HUES64 (cell line): ENCODE data around the gene MOB2.

Experiments
- H3K27ac ChIP-seq: 2 replicates; pipeline ENCODE4 v1.7.0; 2013; ENCODE audit warnings: low read depth, low read length, inconsistent platforms
- H3K27me3 ChIP-seq: 2 replicates; pipeline ENCODE4 v1.6.1; 2013; ENCODE audit warnings: mild to moderate bottlenecking, low read length; ENCODE audit not compliant: insufficient read depth
- H3K36me3 ChIP-seq: 2 replicates; pipeline ENCODE4 v1.6.1; 2013; ENCODE audit warnings: mild to moderate bottlenecking, low read length; ENCODE audit not compliant: insufficient read depth
- H3K4me1 ChIP-seq: 2 replicates; pipeline ENCODE4 v1.6.1; 2013; ENCODE audit warnings: mild to moderate bottlenecking, low read length, moderate library complexity; ENCODE audit not compliant: insufficient read depth
- H3K4me3 ChIP-seq: 2 replicates; pipeline ENCODE4 v1.5.1; 2013; ENCODE audit warnings: mild to moderate bottlenecking, low read length, moderate library complexity
- H3K9ac ChIP-seq: 2 replicates; pipeline ENCODE4 v1.6.1; 2013; ENCODE audit warnings: mild to moderate bottlenecking, low read depth, low read length
- H3K9me3 ChIP-seq: 2 replicates; pipeline ENCODE4 v1.6.1; 2013; ENCODE audit warnings: low read depth, low read length; ENCODE audit not compliant: insufficient read depth
- WGBS: fragments of 150-250, 120-280 bp; methylation state at CpG from one replicate; pipeline ENCODE4 v1.1.7; 2013; ENCODE audit warnings: missing lambda C conversion rate; 5-methylcytosine and 5-hydroxymethylcytosine counted together

MOB2 gene

GRCh38 chr11:1467270-1467669 lies 19.3 kb downstream of the MOB2 start:
- H3K36me3 ChIP-seq, result no peaks in the 10 kb centered on the region
- H3K9ac ChIP-seq, result no peak overlapping the region
- no peaks in the 10 kb centered on the region for H3K27me3 ChIP-seq

GRCh38 chr11:1466784-1467183 lies 19.8 kb downstream of the MOB2 start:
- no peaks in the 10 kb centered on the region for H3K4me1 ChIP-seq
- 94% methylated on average over 16 of the region's 16 CpGs for WGBS
- no peak overlapping the region for H3K27ac ChIP-seq

More at GRCh38 chr11:1467270-1467669, 19.3 kb downstream of the MOB2 start:
- H3K27ac ChIP-seq, result no peak overlapping the region
- H3K4me3 ChIP-seq, result no peak overlapping the region
- no peaks in the 10 kb centered on the region for H3K9me3 ChIP-seq
- no peaks in the 10 kb centered on the region for H3K4me1 ChIP-seq
- WGBS, result 91% methylated on average over 9 of the region's 9 CpGs

DNA sequence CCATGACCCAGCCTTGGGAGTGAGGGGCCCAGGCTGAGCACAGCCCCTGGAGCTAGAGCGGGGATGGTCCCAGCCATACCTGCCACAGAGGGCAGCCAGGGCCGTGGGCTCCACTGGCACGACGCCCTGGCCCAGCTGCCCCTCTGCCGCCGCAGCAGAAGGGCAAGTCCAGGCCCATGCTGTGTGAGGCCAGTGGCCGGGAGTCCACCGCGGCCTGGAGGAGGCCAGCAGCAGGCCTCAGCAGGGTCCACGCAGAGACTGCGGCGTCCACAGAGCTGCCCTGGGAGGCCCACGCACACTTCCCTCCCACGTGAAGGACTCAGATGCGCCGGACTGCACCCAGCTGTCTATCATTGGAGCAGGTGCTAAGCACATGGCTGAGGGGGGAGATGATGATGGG lies 23.5 kb downstream of the MOB2 start:
- no peak overlapping the region for H3K27ac ChIP-seq
- H3K4me3 ChIP-seq, result no peak overlapping the region
- H3K4me1 ChIP-seq, result no peaks in the 10 kb centered on the region
- no peak overlapping the region for H3K9ac ChIP-seq
- 97% methylated on average over 16 of the region's 16 CpGs for WGBS
- H3K27me3 ChIP-seq, result no peaks in the 10 kb centered on the region
- H3K36me3 ChIP-seq, result no peaks in the 10 kb centered on the region
- H3K9me3 ChIP-seq, result no peaks in the 10 kb centered on the region

More at GRCh38 chr11:1466784-1467183, 19.8 kb downstream of the MOB2 start:
- Histone ChIP-seq H3K9ac (no peak overlapping the region), H3K4me3 (no peak overlapping the region), H3K9me3 (no peaks in the 10 kb centered on the region), H3K27me3 (no peaks in the 10 kb centered on the region), H3K36me3 (no peaks in the 10 kb centered on the region)

GRCh38 chr11:1462698-1462975 lies 23.9 kb downstream of the MOB2 start:
- no peak overlapping the region for H3K27ac ChIP-seq
- no peaks in the 10 kb centered on the region for H3K9me3 ChIP-seq
- WGBS, result 96% methylated on average over 13 of the region's 13 CpGs

GRCh38 chr11:1461826-1462697 lies 24.5 kb downstream of the MOB2 start:
- WGBS, result 94% methylated on average over 46 of the region's 46 CpGs

More at GRCh38 chr11:1462698-1462975, 23.9 kb downstream of the MOB2 start:
- Histone ChIP-seq H3K36me3 (no peaks in the 10 kb centered on the region), H3K4me3 (no peak overlapping the region), H3K27me3 (no peaks in the 10 kb centered on the region), H3K9ac (no peak overlapping the region), H3K4me1 (no peaks in the 10 kb centered on the region)

GRCh38 chr11:1460986-1461825 lies 25.4 kb downstream of the MOB2 start:
- no peaks in the 10 kb centered on the region for H3K9me3 ChIP-seq
- no peaks in the 10 kb centered on the region for H3K27me3 ChIP-seq
- no peaks in the 10 kb centered on the region for H3K36me3 ChIP-seq
- H3K9ac ChIP-seq, result no peak overlapping the region
- H3K4me3 ChIP-seq, result no peak overlapping the region
- 91% methylated on average over 47 of the region's 50 CpGs for WGBS
- no peak overlapping the region for H3K27ac ChIP-seq
- H3K4me1 ChIP-seq, result no peaks in the 10 kb centered on the region

More at GRCh38 chr11:1461826-1462697, 24.5 kb downstream of the MOB2 start:
- no peak overlapping the region for H3K4me3 ChIP-seq
- H3K27ac ChIP-seq, result no peak overlapping the region
- no peaks in the 10 kb centered on the region for H3K9me3 ChIP-seq
- no peak overlapping the region for H3K9ac ChIP-seq
- no peaks in the 10 kb centered on the region for H3K4me1 ChIP-seq
- H3K36me3 ChIP-seq, result no peaks in the 10 kb centered on the region
- H3K27me3 ChIP-seq, result no peaks in the 10 kb centered on the region

DNA sequence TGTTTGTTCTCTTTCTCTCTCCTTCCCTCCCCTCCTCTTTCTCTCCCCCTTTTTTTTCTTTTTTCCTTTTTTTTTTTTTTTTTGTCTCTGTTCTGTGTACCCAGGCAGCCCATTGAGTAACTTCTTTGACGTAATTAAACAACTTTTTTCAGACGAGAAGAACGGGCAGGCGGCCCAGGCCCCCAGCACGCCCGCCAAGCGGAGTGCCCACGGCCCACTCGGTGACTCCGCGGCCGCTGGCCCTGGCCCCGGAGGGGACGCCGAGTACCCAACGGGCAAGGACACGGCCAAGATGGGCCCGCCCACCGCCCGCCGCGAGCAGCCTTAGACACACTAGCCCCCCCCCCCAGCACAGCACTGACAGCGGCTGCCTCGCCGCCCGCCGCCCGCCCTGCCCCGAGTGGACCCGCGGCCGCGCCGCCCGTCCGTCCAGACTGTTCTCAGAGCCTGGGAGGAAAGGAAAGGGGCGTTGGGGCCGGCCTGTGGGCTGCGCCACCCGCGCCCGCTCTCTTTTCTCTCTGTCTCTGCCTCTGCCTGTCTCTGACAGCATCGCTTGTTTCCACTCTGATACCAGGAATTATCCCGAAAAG lies 26.1 kb downstream of the MOB2 start:
- Histone ChIP-seq H3K27me3 (no peaks in the 10 kb centered on the region), H3K9ac (no peak overlapping the region), H3K36me3 (no peaks in the 10 kb centered on the region), H3K9me3 (no peaks in the 10 kb centered on the region), H3K4me1 (no peaks in the 10 kb centered on the region), H3K27ac (no peak overlapping the region), H3K4me3 (no peak overlapping the region)
- 94% methylated on average over 43 of the region's 44 CpGs for WGBS

DNA sequence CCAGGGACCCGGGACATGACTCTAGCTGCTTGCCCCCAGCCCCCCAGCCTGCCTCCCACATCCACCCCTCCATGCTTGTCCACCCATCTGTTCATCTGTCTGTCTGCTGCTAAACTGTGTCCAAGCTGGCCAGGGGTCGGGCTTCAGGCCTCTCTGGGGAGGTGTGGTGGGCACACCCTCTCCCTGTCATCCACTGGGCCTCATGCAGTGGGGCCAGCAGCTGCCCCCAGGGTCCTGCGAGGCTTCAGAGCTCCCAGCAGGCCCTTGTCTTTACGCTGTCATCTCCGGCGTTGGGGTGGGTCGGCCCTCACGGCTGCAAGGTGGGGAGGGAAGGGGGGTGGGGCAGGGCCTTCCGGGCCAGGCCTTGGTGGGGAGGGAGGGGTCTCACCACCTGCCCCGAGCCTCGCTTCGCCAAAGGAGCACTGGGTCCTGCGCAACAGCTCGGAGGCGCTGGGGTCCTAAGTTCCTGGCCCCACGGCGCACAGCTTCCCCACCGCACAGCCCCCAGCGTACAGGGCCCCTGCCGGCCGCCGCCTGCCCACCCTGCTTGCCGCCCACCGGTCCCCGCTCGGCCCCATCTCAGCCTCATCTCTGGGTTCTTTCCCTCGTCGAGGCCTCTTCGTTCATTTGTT lies 26.7 kb downstream of the MOB2 start:
- WGBS, result 86% methylated on average over 29 of the region's 29 CpGs
- no peaks in the 10 kb centered on the region for H3K27me3 ChIP-seq
- H3K4me1 ChIP-seq, result no peaks in the 10 kb centered on the region
- H3K36me3 ChIP-seq, result no peaks in the 10 kb centered on the region
- no peaks in the 10 kb centered on the region for H3K9me3 ChIP-seq
- no peak overlapping the region for H3K27ac ChIP-seq
- no peak overlapping the region for H3K9ac ChIP-seq
- H3K4me3 ChIP-seq, result no peak overlapping the region

GRCh38 chr11:1459219-1459575 lies 27.4 kb downstream of the MOB2 start:
- Histone ChIP-seq H3K27me3 (no peaks in the 10 kb centered on the region), H3K36me3 (no peaks in the 10 kb centered on the region), H3K27ac (no peak overlapping the region), H3K4me3 (no peak overlapping the region), H3K9ac (no peak overlapping the region), H3K4me1 (no peaks in the 10 kb centered on the region), H3K9me3 (no peaks in the 10 kb centered on the region)
- 89% methylated on average over 14 of the region's 14 CpGs for WGBS

DNA sequence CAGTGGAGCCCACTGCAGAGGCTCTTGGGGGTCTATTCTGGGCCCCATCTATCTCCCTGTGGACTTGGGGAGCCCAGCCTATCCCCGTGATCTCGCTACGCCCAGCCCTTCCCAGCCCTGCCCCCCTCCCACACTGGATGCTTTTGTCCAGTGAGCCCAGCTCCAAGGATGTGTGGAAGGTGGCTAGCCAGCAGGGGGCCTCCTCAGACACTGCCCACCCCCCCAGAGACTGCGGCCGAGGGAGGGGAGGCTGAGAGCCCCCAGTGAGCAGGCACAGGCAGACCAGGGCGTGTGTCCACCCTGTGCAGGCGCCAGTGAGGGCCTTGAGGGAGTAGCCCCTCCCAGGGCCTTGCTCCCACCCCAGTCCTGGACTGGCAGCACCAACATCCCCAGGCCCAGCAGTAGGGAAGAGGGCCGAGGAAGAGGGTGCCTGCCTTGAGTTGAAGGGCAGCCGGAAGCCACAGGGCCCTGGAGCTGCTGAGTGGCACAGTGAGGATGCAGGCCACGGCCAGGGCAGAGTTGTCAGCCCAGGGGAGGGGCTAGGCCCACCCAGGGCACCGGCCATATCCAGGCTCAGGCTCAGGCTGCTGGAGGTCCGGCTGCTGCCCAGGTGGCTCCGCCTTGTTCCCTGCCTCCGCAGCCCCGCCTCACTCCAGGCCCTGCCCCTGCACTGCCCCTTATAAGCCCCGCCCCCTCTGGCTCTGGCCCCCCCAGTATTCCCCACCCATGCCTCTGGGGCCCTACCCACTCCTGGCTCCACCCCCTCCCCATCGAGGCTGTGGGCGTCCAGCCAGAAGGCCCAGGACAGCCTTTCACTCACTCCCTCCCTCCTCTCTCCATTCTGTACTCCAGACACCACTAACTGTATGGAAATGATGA lies 28.0 kb downstream of the MOB2 start:
- H3K9ac ChIP-seq, result no peak overlapping the region

More for the DNA sequence above, 28.0 kb downstream of the MOB2 start:
- Histone ChIP-seq H3K27me3 (no peaks in the 10 kb centered on the region), H3K36me3 (no peaks in the 10 kb centered on the region), H3K4me1 (no peaks in the 10 kb centered on the region), H3K9me3 (no peaks in the 10 kb centered on the region), H3K4me3 (no peak overlapping the region), H3K27ac (no peak overlapping the region)
- 66% methylated on average over 18 of the region's 18 CpGs for WGBS
